ENCODE results near the gene TANK.

The TANK gene

DNA sequence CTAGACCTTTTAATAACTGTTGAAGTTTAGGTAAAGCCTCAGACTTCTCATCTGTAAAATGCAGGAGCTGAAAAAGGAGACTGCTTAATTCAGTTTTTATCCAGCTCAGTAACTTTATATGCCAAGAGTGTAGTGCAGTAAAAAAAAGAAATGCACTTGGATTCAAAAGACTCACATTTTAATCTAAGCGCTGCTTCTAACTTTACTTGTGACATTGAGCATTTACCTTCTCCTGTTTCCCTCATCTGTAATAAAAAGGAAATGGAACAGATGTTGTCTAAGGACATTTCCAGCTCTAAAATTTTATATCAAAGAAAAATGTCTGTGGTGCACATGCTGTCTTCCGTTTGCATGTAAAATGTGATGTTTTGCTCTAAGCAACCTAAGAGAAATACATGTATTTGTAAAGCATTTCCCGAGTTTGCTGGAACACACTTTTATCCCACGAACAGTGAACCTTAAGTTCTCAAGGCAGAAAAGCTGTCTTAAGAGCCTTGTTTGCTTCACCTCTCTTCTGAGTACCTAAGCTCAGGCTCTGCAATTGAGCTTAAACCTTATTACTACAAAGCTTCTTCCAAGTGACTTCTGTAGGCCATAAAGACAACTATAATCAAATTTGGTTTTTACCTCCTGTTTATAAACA lies 24.2 kb upstream of the TANK start:
- H3K36me3 ChIP-seq (ENCODE audit: low read length), result no peaks in the 10 kb centered on the region
- H4K20me1 ChIP-seq (ENCODE audit: low read depth, low read length), result no peaks in the 10 kb centered on the region
- H3K27ac ChIP-seq (ENCODE audit: low read depth, low read length), result no peak overlapping the region
- H3F3A ChIP-seq (ENCODE audit: insufficient read depth), result no peaks in the 10 kb centered on the region
- H3K27me3 ChIP-seq (ENCODE audit: low read length), result no peaks in the 10 kb centered on the region
- H3K9me2 ChIP-seq (replicated peaks; ENCODE audit: insufficient read depth, low read length), result no peaks in the 10 kb centered on the region
- no peak overlapping the region for H3K9ac ChIP-seq (ENCODE audit: low read length)
- TF ChIP-seq, protein P1, sequence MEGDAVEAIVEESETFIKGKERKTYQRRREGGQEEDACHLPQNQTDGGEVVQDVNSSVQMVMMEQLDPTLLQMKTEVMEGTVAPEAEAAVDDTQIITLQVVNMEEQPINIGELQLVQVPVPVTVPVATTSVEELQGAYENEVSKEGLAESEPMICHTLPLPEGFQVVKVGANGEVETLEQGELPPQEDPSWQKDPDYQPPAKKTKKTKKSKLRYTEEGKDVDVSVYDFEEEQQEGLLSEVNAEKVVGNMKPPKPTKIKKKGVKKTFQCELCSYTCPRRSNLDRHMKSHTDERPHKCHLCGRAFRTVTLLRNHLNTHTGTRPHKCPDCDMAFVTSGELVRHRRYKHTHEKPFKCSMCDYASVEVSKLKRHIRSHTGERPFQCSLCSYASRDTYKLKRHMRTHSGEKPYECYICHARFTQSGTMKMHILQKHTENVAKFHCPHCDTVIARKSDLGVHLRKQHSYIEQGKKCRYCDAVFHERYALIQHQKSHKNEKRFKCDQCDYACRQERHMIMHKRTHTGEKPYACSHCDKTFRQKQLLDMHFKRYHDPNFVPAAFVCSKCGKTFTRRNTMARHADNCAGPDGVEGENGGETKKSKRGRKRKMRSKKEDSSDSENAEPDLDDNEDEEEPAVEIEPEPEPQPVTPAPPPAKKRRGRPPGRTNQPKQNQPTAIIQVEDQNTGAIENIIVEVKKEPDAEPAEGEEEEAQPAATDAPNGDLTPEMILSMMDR (IDR thresholded peaks at IDR 0.05; ENCODE audit: insufficient read depth, low read length, poor library complexity, severe bottlenecking), result no peak
- no peak for TF ChIP-seq EZH2phosphoT487 (conservative IDR thresholded peaks at IDR 0.05; ENCODE audit: low read length)
- H3K79me2 ChIP-seq (ENCODE audit: insufficient read depth, low read length), result no peaks in the 10 kb centered on the region
- H2AFZ ChIP-seq (ENCODE audit: low read depth, low read length, severe bottlenecking), result peak overlapping the region; percentile 16
- peak overlapping the region; percentile 30 for H3K4me2 ChIP-seq (ENCODE audit: low read depth, low read length, poor library complexity, severe bottlenecking)
- H3K4me3 ChIP-seq (ENCODE audit: insufficient read depth, low read length, poor library complexity, severe bottlenecking), result no peak overlapping the region
- no peaks in the 10 kb centered on the region for H3K9me3 ChIP-seq (ENCODE audit: insufficient read depth, low read length)

DNA sequence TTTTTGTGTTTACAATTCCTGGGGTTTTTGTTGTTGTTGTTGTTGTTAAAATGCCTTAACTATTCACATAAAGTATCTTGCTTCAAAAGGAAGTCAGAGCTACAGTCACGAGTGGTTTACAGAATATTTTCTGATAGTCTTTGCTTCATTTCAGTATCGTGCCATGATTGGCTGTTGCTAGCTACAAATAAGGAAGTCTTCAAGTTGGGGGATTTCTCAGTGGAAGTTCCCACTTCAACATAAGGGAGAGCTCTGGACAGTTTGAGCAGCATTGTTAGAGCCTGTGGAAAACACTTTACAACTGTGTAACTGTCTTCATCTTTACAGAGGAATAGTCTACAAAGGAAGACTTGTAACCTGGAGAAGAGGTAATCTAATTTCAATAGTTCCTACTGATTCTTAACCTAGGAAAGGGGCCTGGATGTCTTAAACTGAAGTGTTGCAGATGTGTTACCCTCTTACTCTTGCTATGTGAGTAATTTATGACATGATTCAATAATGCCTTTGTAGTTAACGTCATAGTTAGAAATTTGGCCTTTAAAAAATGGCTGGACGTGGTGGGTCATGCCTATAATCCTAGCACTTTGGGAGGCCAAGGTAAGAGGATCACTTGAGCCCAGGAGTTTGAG lies 23.4 kb upstream of the TANK start:
- H4K20me1 ChIP-seq (ENCODE audit: low read depth, low read length), result no peaks in the 10 kb centered on the region
- H3K36me3 ChIP-seq (ENCODE audit: low read length), result no peaks in the 10 kb centered on the region
- H3K4me3 ChIP-seq (ENCODE audit: insufficient read depth, low read length, poor library complexity, severe bottlenecking), result peak overlapping the region; percentile 20
- peak overlapping the region; percentile 30 for H3K4me2 ChIP-seq (ENCODE audit: low read depth, low read length, poor library complexity, severe bottlenecking)
- TF ChIP-seq, protein P1 (IDR thresholded peaks at IDR 0.05; ENCODE audit: insufficient read depth, low read length, poor library complexity, severe bottlenecking), result no peak
- no peak for TF ChIP-seq EZH2phosphoT487 (conservative IDR thresholded peaks at IDR 0.05; ENCODE audit: low read length)
- no peaks in the 10 kb centered on the region for H3K9me3 ChIP-seq (ENCODE audit: insufficient read depth, low read length)
- H3K9me2 ChIP-seq (replicated peaks; ENCODE audit: insufficient read depth, low read length), result no peaks in the 10 kb centered on the region
- no peaks in the 10 kb centered on the region for H3K27me3 ChIP-seq (ENCODE audit: low read length)
- H3K27ac ChIP-seq (ENCODE audit: low read depth, low read length), result no peak overlapping the region
- no peak overlapping the region for H3K9ac ChIP-seq (ENCODE audit: low read length)
- H2AFZ ChIP-seq (ENCODE audit: low read depth, low read length, severe bottlenecking), result peak overlapping the region; percentile 16
- no peaks in the 10 kb centered on the region for H3F3A ChIP-seq (ENCODE audit: insufficient read depth)
- H3K79me2 ChIP-seq (ENCODE audit: insufficient read depth, low read length), result no peaks in the 10 kb centered on the region

DNA sequence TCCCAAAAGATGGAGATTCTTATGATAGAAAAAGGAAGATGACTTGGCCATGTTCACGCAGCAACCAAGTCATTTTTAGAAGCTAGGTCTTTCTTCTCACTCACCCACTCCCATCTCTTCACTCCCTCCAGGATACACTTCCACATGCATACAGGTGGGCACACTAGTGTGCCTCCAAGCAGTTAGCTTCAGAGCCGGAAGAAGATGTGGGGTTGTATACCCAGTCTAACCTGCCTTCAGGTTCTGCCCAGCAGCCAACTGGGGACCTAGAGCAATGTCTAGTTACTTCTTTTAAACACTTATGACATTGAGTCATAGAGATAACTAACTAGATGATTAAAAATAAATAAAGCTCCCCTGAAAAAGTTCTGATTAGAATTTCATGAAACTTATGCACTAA lies 21.8 kb upstream of the TANK start:
- Histone ChIP-seq H3K4me2 (ENCODE audit: low read depth, low read length, poor library complexity, severe bottlenecking) (peak overlapping the region; percentile 30), H3K9ac (ENCODE audit: low read length) (no peak overlapping the region), H3K9me2 (replicated peaks; ENCODE audit: insufficient read depth, low read length) (no peaks in the 10 kb centered on the region)

More for the DNA sequence above, 21.8 kb upstream of the TANK start:
- no peaks in the 10 kb centered on the region for H3F3A ChIP-seq (ENCODE audit: insufficient read depth)
- no peak overlapping the region for H2AFZ ChIP-seq (ENCODE audit: low read depth, low read length, severe bottlenecking)
- H4K20me1 ChIP-seq (ENCODE audit: low read depth, low read length), result no peaks in the 10 kb centered on the region
- H3K79me2 ChIP-seq (ENCODE audit: insufficient read depth, low read length), result no peaks in the 10 kb centered on the region
- TF ChIP-seq, protein P1 (IDR thresholded peaks at IDR 0.05; ENCODE audit: insufficient read depth, low read length, poor library complexity, severe bottlenecking), result no peak
- TF ChIP-seq EZH2phosphoT487 (conservative IDR thresholded peaks at IDR 0.05; ENCODE audit: low read length), result no peak
- no peaks in the 10 kb centered on the region for H3K27me3 ChIP-seq (ENCODE audit: low read length)
- H3K27ac ChIP-seq (ENCODE audit: low read depth, low read length), result no peak overlapping the region
- H3K9me3 ChIP-seq (ENCODE audit: insufficient read depth, low read length), result no peaks in the 10 kb centered on the region
- no peak overlapping the region for H3K4me3 ChIP-seq (ENCODE audit: insufficient read depth, low read length, poor library complexity, severe bottlenecking)
- H3K36me3 ChIP-seq (ENCODE audit: low read length), result no peaks in the 10 kb centered on the region

Measured in SU-DHL-6 (cell line).